Measurements from ENCODE around the gene ALG11.
"Not testable (repeated sequence)": the region's sequence is repeated elsewhere in the genome, so short reads cannot be mapped to it uniquely, and the experiment has no call there.

ALG11 gene

DNA sequence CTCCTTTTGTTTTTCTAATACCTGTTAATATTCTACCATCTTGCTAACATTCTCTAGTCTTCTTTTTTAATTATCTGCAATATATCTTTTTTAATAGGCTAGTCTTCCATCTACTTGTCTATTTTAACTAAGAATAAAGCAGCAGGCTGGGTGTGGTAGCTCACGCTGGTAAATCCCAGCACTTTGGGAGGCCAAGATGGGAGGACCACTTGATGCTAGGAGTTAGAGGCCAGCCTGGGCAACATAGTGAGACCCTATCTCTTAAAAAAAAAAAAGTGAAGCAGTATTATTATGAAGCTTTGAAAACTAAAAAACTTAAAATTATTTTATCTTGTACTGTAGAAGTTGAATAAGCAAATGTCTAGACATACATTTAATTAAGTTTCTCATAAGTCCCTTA lies 15.6 kb downstream of the ALG11 start:
- DNase-seq (ENCODE audit: low read depth in 1 of 2, low spot score in 1 of 2): no peak

DNA sequence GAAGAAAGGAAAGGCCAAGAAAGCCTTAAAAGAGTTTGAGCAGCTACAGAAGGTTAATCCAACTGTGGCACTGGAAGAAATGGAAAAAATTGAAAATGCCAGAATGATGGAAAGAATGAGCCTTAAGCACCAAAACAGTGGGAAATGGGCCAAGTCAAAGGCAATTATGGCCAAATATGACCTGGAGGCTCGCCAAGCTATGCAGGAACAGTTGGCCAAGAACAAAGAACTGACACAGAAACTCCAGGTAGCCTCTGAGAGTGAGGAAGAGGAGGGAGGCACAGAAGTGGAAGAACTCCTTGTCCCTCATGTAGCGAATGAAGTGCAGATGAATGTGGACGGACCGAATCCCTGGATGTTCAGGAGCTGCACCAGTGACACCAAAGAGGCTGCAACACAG lies 17.4 kb downstream of the ALG11 start:
- no peak for DNase-seq (ENCODE audit: low read depth in 1 of 2, low spot score in 1 of 2)

DNA sequence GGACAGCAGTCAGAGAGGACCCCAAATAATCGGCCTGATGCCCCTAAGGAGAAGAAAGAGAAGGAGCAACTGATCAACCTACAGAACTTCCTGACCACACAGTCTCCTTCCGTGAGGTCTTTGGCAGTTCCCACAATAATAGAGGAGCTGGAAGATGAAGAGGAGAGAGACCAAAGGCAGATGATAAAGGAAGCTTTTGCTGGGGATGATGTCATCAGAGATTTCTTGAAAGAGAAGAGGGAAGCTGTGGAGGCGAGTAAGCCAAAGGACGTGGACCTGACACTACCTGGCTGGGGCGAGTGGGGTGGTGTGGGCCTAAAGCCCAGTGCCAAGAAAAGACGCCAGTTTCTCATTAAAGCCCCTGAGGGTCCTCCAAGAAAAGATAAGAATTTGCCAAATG lies 18.2 kb downstream of the ALG11 start:
- DNase-seq (ENCODE audit: low read depth in 1 of 2, low spot score in 1 of 2): not testable (repeated sequence)

DNA sequence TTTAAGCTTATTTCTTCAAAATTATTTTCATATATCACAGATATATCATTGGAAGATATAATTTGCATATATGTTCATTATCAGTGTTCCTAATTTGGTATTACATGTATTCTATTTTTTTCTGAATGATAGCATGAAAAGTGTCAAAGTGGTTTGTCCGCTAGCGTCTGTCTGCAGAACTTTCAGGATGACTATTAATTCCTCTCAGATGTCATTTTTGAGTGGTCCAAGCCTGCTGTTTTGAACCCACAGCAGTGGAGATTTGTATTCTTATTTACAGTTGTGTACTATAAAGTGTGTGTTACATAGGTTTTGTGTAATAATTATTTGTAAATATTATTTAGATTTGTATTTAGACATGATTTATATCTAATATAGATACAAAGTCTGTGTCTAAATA lies 20.8 kb downstream of the ALG11 start:
- DNase-seq (ENCODE audit: low read depth in 1 of 2, low spot score in 1 of 2): no peak

DNA sequence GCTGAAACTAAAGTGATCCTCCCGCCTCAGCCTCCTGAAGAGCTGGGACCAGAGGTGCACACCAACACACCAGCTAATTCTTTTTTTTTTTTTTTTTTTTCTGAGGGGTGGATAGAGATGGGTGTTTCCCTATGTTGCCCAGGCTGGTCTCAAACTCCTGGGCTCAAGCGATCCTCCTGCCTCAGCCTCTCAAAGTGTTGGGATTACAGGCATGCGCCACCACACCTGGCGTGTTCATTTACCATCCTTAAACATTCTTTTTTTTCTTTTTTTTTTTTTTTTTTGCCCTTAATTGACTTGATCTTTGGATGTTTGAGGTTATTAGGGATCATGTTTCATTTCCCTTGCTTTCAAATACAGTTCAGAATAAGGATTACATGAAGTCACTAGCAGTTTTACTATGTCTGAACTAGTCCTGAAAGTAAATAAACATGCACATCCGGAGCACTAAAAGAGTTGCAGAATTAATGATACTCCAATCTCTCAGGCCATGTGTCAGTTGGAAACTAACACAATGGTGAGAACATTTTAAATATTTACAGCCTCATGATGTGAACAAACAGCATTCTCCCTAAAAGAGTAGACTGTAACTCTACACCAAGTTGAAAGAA lies 22.5 kb downstream of the ALG11 start:
- no peak for DNase-seq (ENCODE audit: low read depth in 1 of 2, low spot score in 1 of 2)

DNA sequence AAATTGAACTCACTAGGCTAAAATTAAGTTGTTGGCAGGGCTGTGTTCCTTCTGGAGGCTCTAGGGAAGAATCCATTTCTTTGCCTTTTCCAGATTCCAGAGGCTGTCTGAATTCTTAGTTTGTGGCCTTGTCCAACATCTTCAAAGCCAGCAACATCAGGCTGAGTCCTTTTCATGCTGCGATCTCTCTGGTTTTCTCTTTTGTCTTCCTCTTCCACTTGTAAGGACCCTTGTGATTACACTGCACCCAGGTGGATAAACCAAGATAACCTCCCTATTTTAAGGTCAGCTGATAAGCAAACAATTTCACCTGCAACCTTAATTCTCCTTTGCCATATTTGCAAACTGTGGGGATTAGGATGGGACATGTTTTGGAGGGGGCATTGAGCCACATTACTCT lies 23.8 kb downstream of the ALG11 start:
- no peak for DNase-seq (ENCODE audit: low read depth in 1 of 2, low spot score in 1 of 2)

DNA sequence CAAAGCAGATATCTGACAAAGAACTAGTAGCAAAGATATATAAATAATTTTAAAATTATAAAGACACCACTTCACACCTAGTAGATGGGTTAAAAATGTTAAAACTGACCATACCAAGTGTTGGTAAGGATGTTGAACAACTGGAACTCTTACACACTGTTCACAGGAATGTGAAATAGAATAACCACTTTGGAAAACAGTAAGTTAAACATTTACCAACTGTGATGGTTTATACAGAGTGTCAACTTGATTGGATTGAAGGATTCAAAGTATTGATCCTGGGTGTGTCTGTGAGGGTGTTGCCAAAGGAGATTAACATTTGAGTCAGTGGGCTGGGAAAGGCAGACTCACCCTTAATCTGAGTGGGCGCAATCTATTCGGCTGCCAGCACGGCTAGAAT lies 31.5 kb downstream of the ALG11 start:
- no peak for DNase-seq (ENCODE audit: low read depth in 1 of 2, low spot score in 1 of 2)

DNA sequence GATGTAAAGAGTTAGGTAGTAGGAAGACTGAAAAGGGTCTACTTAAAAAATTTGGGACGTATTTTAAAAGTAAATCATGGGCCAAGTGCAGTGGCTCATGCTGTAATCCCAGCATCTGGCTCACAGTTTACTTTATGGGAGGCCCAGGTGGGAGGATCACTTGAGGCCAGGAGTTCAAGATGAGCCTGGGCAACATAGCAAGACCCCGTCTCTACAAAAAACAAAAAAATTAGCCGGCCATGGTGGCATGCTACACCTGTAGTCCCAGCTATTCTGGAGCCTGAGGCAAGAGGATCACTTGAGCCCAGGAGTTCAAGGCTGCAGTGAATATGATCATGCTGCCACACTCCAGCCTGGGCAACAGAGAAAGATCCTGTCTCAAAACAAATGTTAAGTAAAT lies 35.3 kb downstream of the ALG11 start:
- DNase-seq (ENCODE audit: low read depth in 1 of 2, low spot score in 1 of 2): no peak

DNA sequence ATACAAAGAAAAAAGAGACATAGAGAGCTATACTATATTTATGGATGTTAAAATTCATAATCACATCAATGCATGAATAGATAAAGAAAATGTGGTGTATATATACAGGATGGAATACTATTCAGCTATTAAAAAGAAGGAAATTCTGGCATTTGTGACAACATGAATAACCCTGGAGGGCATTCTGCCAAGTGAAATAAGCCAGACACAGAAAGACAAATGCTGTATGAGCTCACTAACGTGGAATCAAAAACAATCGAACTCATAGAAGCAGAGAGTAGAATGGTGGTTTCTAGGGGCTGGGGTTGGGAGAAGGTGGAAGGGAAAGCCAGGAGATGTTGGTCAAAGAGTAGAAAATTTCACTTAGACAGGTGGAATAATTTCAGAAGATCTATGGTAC lies 36.3 kb downstream of the ALG11 start:
- DNase-seq (ENCODE audit: low read depth in 1 of 2, low spot score in 1 of 2): no peak

DNA sequence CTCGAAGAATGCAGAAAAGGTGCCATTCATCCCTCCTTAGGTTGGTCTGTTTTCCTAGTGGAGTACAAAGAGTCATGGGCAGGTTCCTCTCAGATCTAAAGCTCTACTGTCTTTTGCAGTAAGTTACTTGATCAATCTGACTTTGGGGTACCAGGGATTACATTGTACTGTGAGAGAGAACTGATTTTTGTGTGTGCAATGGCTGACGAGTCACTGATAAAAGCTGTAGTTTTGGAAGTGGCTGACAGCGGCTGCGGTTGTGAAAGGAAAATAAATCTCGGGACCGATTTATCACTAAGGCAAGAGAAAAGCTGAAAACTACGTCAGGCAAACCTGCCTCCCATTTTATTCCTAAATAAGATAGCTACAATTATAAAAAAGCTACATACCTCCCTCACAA lies 39.2 kb downstream of the ALG11 start:
- no peak for DNase-seq (ENCODE audit: low read depth in 1 of 2, low spot score in 1 of 2)

DNA sequence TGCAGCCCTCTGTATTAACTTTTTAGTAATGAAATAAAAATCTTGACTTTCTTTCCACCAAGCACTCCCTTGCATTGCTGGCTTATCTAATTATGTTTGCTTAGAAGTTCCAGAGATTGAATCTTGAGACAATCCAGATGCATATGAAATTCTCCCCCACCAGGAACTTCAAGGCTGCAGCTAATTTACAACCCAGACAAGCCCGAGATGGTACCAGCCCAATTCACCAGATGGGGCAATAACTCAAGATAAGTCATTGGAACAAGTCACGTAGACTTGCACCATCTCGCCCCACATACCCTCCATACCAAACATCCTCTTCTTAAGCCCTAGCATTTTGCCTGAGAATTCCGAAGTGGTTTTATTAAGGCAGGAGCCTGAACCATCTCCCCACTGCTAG lies 41.3 kb downstream of the ALG11 start:
- DNase-seq (ENCODE audit: low read depth in 1 of 2, low spot score in 1 of 2): no peak

DNA sequence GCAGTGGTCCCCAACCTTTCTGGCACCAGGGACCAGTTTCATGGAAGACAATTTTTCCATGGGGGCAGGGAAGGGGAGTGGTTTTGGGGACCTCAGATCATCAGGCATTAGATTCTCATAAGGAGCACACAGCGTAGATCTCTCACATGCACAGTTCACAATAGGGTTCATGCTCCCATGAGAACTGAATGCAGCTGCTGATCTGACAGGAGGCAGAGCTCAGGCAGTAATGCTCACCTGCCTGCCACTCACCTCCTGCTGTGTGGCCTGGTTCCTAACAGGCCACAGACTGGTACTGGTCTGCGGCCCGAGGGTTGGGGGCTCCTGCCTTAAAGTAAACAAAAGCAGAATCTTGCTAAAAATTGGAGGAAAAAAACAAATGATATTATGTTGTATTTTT lies 48.9 kb downstream of the ALG11 start:
- DNase-seq (ENCODE audit: low read depth in 1 of 2, low spot score in 1 of 2): not testable (repeated sequence)

DNA sequence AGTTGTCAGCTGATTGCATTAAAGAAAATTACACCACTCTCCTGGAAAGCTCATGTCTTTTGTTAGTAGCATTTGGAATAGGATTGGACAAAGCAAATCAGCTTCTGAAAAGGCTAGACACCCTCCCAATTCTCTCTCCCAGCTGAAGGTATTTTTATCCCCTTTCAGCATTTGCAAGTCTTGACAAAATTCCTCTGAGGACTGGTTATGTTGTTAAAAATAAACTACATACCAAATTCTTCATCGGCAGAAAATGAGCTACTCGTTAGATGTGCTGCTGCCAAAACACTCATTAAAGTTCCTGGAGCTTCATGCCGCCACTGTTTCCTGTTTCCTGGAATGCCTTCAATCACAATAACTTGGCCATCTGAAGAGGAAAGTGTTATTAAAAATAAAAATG lies 49.4 kb downstream of the ALG11 start:
- no peak for DNase-seq (ENCODE audit: low read depth in 1 of 2, low spot score in 1 of 2)

DNA sequence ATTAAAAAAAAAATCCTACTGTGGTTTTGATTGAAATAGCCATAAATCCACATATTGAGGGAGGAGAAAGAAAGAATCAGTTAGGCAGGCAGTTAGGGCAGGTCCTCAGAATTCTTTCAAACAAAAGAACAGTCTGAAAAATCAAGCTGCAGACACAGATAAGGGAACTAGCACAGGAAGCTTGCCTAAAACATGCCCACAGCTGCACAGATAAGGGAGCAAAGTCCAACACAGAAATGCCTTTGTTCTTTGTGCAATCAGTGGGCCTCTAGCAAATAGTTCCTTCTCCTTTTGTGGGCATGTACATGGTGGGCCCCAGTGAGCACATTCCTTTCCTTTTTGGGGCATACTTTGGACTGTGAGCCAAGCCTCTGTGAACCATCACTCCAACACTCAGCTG lies 55.0 kb downstream of the ALG11 start:
- no peak for DNase-seq (ENCODE audit: low read depth in 1 of 2, low spot score in 1 of 2)

DNA sequence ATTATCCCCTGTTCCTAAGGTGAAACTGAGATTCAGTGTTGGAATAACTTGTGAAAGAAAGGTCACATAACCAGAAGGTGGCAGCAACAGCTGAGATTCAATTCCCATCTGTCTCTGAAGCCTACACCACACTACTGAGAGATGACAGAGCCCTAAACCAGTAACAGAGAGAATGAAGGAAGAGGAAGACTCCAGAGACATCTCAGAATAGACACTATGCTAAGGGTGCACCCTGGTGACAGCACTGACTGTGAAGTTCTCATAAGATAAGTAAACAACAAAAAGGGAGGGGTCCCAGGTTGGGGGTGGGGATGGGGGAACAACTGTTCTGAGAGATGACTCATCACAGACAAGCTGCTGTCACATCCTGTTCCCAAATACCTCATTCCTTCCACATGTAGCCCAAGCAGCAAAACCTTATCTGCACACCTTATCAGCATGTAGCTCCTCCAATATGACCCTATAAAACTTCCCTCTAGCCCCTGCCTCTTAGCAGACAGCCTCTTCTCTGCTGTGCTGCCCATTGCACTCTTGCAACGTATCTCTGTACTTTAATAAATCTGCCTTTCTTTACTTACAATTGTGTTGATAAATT lies 58.8 kb downstream of the ALG11 start:
- DNase-seq (ENCODE audit: low read depth in 1 of 2, low spot score in 1 of 2): no peak
